HG03439 (cell line): ENCODE results near the gene MYO16.

Source experiments
- ATAC-seq: cut with Tn5 transposase; IDR thresholded peaks from one replicate; pipeline ENCODE4 v1.9.1; 2021; ENCODE audit warnings: mild to moderate bottlenecking, moderate library complexity; ENCODE audit not compliant: unreplicated experiment

The MYO16 gene

DNA sequence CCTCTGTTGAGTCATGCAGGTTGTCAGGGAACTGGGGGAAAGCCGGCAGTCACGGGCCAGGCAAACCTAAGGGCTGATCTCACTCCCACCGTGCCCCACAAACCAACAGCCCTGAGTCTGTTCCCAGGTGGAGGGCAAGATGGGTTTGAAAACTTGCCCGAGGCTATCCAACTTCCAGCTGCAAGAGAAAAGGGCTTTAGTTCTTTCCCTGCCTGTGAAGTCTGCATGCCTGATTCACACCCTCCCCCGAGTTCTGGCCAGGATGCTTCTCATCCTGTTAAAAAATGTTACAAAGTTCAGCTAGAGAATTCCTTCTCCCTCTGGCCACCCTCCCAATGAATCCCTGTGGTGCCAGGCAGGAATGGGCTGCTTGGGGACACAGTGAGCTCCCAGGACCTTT lies 33.1 kb downstream of the MYO16 start:
- ATAC-seq = no peak

DNA sequence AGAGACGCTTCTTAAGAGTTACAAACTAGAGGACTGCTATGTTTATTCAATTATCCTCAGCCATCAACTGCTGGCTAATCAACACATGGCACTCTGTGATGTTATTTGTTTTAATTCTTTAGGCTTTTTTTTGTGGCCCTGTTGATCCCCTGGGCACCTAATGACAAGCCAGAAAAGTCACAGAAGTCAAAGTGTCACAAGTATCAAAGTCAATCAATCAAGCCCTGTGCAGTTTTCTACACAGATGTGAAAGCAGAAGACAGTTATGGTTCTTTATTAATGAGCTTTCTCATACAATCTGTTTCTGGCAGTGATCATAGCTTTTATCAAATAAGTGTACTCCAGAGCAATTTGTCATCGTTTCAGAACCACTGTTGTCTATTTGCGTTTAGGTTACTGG lies 34.3 kb downstream of the MYO16 start:
- ATAC-seq = no peak

DNA sequence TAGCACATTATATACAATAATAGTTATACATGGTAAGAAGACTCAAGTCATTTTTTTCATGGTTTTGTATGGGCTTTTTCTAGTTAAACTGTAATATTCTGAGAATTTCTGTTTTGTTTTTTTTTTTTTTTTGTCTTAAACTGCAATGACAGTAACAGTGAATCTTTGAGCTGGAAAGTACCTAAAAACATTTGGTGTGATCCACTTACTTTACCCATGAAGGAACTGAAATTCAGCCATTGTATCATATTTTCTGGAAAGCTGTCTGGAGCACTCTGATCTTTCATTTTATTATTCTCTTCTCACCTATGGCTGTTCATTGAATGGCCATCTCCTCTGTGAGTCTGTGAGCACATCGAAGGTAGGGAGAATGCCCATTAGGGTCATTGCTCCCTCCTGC lies 37.8 kb downstream of the MYO16 start:
- no peak for ATAC-seq

DNA sequence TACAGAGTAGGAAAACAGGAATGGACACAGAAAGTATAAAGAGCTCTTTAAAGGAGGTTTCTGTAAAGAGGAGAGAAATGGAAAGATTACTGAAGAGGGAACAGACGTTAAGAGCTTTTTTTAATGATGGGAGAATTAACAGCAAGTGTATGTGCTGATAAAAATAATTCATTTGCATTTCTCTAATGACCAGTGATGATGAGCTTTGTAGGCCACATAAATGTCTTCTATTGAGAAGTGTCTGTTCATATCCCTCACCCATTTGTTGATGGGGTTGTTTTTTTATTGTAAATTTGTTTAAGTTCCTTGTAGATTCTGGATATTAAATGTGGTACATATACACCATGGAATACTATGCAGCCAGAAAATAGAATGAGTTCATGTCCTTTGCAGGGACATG lies 40.0 kb downstream of the MYO16 start:
- ATAC-seq = no peak

DNA sequence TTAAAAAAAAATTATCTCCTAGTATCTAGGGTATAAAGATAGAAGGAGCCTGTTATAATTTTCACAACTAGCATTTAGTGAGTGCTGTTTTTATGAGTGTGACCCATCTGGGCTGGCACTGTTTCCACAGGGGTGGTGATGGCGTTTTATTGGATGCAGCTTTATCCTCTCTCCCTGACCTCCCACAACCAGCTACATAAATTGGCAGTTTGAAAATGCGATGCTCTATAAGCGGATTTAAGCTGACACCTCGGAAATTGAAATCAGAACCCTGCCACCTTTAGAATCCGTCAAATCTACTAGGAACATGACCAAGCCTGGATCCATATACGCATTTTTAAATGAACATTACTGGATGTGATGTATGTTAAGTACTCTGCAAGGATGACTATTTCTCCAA lies 44.9 kb downstream of the MYO16 start:
- ATAC-seq = no peak

DNA sequence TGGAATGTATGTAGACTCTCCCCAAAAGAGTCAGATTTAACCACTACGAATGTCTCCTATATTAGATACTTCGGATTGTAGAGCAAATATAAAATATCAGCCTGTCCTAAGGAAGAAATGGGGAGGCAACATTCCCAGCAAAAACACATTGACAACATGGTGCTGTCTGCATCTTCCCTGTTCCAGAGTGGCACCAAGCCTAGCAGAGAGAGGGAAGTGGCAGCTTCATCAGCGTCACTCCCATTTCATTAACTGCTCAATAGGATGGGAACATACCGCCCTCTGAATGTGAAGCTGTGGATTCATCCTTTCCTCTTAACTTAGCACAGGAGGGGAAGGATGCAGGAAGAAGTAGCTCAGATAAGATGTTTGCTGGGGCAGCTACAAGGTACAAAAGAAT lies 45.4 kb downstream of the MYO16 start:
- no peak for ATAC-seq

DNA sequence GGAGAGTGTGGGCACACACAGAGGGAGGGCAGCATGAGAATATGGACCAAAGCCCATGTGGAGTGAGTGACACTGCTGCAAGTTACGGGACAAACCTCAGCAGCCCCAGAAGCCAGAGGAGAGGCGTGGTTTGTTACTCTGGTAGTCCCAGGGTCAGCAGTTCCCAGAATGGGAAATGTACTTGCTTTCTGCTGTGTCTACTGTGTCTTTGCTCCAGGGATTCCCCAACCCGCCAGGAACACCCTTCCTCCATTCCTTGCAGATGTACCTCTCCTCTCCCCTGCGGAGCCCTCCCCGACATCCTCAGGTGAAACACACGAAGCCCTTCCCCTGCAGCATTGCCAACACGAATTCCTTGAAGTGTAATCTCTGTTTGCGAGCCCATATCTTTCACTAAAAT lies 47.2 kb downstream of the MYO16 start:
- no peak for ATAC-seq

DNA sequence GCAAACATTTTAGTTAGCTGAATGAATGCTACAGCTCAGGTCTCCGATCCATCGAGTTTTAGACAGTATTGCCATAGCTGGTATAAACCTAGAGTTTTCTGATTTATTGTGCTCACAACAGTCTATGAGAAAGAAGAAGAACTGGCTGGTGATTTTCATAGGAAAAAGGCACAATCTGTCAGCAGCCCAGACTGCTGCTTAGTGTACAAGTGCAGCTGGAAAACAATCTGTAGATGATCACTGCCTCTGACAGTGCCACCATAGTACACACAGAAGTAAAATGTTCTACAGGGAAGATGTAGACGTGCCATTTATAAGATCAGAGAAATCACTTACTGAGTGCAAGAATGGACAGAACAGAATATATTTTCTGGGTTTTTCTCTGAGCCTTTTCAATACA lies 48.4 kb downstream of the MYO16 start:
- no peak for ATAC-seq

DNA sequence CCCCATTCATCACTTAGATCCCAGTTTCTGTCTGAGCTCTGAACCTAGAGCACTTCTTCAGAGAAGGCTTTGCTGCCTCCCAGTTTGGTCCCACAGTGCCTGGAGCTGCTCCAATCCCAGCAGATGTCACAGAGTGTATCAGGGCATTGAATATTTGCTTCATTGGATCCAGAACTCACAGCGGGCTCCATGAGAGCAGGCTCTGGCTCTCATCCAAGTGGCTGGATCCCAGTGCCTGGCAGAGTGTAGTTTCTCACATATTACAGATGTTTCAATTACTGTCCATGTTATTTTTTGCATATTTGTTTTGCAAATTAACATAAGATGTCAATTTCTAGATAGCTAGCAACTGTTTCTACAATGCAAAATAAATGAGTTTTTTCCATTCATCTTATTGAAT lies 50.6 kb downstream of the MYO16 start:
- no peak for ATAC-seq

DNA sequence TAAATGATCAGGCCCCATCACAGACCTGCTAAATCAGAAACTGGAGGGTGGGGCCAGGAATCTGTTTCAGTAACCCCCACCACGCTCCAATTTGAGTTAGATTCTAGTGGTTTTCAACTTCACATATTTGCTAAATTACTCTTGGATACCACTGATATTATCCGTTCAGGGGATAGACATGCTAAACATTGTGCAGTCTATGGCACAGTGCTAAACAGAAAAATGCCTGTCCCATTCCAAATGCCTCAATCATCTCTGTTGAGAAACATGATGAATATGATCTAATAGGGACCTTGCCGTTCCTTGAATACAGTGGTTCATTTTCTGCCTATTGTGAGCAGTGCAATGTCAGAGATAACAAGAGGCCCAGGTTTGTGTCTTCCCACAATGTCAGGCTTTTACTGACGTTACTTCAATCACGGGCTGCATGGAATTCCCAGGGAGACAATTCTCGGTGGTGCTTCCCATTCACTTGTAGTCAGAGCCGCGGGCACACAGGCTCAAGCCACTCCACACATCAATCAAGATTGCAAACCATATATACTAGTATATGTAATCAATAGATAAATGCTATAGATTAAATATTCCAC lies 52.7 kb downstream of the MYO16 start:
- ATAC-seq = no peak

DNA sequence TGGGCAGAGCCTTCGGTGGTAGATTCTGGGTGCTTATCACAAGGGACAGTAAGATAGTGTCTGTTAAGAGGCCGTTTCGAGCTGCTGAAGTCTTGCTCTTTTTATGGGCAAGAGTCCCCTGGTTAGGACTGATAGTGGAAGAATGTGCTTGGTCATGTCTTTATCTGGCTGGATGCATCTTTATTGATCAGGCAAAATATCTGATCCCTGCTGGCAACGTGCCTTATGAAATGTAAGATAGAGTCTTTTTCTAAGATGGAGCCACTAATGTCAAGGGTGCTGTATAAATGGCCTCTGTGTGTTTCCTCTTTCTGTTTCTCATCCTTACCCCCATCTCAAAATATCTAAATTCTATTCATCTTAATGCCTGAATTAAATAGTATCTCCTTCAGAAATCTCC lies 53.3 kb downstream of the MYO16 start:
- ATAC-seq = no peak

DNA sequence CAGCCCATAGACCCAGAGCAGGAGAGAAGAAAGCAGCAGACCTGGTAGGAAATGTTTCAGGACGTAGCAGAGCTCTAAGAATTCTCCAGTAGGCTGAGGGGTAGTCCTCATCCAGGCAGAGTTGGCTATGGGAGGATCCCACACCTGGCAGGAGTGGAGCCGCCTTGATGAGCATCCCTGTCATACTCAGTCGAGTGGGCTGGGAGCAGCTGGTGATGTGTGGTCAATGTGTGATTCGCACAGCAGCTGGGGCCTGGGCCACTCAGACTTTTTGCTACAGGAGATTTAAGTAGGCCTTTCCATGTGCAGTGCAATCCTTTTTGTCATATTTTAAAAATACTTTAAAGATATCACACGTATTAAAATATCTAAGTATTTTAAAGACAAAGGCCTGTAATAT lies 56.6 kb downstream of the MYO16 start:
- ATAC-seq = no peak

DNA sequence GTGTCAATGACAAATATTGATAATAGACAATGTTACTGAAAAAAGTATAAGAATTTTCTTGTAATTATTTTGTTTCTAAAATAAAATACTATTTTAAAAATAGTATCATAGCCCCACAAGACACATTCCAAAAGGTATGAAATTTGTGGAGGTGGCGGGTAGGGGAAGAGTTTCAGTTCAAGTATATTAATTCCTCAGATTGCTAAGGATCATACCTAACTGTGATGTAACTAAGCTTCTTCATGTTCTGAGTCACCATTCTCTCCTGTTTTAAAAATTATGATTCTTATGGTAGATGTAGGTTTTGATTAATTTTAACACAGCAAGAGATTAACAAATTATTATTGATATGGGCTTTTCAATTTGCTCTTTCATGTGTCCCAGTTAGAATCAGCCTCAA lies 61.3 kb downstream of the MYO16 start:
- ATAC-seq = no peak

DNA sequence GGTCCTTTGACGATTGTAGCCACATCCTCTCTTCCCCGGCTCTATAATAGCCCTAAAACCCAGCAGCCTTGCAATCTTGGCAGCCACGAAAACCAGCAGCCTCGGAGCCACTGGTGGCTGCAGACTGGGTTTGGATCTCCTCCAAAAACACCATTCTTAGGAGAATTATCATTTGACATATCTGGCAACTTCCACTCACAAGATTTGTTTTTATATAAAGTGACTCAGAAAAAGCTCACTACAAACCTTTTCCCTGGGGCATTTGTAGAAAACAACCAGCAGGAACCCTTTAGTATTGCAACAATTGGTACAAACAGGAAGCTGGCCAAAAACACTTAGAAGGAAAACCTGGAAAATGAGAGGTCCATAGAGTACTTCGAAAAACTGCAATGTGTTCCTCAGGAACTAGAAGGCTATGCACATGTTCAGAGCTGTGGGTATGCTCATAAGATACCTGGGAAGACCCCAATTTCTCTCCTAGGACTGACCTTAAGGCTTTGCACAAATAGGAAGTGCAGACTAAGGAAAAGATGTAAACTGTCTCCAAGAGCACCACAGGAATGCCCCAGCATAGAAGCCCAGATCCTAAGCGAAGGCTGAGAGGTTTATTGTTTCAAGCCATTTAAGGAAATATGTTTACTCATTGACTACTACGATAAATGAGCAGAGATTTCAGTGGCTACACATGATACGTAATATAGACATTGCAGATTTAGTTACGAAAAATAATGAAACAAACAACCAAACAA lies 71.2 kb downstream of the MYO16 start:
- no peak for ATAC-seq

DNA sequence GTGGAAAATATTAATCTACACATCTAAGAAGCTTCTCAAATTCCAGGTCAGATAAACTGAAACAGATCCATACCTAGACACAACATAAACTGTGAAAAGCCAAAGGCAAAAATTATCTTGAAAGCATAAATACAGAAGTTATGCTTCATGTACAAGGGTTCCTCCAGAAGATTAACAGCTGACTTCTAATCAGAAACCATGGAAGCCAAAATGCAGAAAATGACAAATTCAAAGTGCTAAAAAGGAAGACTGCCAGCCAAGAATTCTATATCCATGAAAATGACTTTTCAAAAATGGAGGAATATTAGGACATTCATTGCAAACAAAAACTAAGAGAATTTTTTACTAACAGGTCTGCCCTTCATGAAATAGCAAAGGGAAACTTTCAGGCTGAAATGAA lies 72.8 kb downstream of the MYO16 start:
- no peak for ATAC-seq

DNA sequence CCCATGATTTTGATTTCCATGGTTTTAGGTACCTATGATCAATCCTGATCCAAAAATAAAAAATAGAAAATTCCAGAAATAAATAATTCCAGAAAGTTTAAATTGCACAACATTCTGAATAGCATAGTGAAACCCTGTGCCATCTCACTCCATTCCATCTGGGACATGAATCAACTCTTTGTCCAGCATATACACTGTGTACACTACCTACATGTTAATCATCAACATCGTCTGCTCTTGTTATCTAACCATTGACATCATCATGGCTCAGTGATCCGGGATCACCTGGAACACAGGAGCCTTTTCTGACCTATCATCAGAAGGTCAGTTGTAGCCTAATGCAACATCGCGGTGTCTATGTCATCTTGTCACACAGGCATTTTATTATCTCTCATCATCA lies 75.6 kb downstream of the MYO16 start:
- ATAC-seq = no peak

DNA sequence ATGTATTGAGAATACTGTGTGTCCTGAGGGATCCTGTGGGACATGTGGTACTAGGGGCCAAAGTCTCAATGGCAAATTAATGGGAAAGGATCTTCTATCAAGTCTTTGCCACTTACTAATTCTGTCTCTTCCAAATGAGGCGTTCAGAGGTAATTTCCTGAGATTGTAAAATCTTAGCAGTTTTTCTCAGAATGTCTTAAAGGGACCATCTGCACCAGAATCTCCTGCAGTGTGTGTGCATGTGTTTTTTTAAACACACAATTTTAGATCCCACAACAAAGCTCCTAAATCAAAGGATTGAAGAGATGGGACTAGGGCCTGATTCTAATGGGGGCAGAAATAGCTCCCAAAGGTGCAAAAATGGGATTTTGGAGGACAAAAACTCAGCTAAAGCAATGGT lies 78.2 kb downstream of the MYO16 start:
- no peak for ATAC-seq

DNA sequence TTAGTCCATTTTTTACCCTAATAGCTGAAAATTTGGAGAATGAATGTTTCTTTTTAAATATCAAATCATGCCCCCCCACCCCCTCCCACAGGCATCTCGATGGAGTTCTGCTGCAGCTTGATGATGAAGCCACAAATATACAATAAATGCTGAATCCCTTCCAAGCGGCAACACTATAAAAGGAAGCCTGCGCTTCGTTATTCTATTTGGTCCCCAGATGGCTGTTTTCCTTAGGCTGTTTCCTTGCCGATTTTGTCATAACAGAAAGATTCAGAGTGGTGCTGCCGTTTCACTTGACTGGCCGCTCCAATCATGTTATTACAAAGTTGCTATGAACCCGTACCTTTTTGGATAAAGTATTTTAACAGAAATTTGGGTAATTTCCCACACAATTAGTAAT lies 79.5 kb downstream of the MYO16 start:
- no peak for ATAC-seq

DNA sequence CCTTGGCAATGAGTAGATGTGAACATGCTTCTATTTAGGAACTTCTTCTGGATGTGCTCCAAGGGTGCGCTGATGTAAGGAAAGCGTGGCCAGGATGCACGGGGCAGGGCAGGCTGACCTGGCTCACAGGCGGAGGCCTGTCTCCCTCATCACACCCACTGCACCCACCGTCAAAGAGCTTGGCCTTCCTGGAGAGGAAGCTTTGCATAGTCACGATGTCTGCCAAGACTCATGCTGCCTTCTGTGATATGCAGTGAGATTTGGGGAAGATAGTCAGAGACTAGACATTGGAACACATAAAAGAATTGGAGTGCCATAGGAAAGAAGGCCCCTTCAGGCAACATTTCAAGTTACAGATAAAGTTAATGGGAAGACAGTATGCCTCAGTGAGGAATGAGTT lies 82.0 kb downstream of the MYO16 start:
- ATAC-seq = no peak

DNA sequence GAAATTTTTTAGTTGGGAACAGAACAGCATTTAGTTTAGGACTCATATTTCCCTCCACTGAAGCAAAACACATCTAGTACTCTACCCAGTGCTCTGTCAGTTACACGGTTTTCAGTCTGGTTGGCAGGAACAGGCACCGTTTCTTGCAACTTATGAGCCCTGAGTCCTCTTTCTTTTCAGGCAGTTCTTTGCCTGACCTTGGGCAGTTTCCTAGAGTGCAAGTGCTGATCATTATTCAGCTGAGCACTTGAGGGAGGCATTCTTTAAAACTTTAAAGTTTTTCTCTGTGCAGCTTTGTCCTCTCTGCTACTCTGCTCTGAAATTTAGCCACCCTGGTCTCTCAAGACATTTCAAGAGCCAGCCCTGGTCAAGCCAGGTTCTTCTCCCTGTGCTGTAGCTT lies 96.1 kb downstream of the MYO16 start:
- no peak for ATAC-seq

DNA sequence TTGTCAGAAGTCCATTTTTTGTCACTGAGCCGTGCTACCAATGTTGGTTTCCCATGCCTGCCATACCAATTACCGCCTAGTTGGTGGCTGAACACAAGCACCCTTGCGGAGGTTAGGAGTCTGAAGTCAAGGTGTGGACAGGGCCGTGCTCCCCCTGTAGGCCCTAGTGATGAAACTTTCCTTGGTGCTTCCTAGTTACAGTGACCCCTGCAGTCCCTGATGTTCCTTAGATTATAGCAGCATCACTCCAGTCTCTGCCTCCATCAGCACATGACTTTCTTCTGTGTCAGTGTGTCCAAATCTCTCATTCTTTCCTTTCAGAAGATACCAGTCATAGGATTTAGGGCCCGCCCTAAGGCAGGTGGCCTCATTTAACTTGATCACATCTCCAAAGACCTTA lies 99.0 kb downstream of the MYO16 start:
- ATAC-seq = no peak

DNA sequence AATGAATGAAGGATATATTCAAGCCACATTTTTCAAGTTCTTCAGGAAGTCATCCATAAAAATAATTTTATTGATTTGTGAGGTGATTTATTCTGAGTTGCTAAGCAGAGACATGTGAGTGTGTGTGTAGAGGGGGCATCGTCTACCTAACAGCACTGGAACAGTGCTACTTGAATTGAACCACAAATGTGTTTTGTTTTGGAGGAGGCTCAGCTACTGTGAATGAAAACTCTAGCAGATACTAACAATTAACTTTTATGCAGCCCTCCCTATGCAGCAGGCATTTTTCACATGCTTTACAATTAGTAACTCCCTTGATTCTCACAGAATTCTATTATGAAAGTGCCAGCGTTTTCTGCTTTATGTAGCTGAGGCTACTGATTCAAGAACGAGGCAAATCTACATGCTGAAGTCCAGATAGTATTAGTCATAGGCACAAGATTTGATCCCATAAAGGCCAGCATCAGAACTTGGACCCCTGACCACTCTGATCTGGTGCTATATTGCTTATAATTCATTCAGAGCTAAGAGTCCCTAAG lies 103.7 kb downstream of the MYO16 start:
- no peak for ATAC-seq

DNA sequence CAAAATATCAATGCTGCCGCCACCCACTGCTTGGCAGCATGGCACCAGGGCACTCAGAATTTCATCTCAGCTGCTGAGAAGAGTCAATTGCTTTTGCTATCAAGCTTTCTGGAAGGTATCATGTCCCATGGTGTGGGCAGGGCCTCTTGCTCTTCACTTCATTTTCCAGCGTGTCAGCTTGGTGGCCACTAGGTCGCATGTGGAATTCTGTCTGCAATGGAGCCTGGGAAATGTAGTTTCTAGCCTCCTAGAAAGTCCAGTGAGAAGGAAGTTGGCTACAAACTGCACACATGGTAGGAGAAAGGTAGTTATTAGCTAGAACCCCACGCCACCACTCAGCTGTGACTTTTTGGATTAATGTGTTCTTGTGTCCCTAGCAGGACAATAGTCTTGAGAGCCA lies 105.3 kb downstream of the MYO16 start:
- no peak for ATAC-seq
